Measurements from ENCODE around the gene LZTR1.

DNA sequence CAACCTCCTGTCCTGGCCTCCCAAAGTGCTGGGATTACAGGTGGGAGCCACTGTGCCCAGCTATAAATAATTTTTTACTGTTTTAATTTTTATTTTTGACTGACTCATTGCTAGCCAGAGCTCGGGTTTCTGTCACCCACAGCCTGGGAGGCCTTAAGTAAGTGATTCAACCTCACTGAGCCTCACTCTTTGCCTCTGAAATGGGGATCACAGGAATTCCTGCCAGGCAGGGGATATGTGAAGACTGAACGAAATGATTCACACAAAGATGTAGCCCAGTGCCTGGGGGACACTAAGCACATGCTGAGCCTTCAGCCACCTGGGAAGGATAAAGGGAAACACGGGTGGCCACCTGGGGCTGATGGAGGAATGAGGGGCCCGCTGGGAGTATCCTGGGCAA lies 59.8 kb downstream of the LZTR1 start:
- TF ChIP-seq, protein P1, sequence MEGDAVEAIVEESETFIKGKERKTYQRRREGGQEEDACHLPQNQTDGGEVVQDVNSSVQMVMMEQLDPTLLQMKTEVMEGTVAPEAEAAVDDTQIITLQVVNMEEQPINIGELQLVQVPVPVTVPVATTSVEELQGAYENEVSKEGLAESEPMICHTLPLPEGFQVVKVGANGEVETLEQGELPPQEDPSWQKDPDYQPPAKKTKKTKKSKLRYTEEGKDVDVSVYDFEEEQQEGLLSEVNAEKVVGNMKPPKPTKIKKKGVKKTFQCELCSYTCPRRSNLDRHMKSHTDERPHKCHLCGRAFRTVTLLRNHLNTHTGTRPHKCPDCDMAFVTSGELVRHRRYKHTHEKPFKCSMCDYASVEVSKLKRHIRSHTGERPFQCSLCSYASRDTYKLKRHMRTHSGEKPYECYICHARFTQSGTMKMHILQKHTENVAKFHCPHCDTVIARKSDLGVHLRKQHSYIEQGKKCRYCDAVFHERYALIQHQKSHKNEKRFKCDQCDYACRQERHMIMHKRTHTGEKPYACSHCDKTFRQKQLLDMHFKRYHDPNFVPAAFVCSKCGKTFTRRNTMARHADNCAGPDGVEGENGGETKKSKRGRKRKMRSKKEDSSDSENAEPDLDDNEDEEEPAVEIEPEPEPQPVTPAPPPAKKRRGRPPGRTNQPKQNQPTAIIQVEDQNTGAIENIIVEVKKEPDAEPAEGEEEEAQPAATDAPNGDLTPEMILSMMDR (IDR thresholded peaks at IDR 0.05; ENCODE audit: low read depth, low read length, missing input control), result no peak
- TF ChIP-seq FOXA1 (IDR thresholded peaks at IDR 0.05), result no peak
- TF ChIP-seq, protein P2, sequence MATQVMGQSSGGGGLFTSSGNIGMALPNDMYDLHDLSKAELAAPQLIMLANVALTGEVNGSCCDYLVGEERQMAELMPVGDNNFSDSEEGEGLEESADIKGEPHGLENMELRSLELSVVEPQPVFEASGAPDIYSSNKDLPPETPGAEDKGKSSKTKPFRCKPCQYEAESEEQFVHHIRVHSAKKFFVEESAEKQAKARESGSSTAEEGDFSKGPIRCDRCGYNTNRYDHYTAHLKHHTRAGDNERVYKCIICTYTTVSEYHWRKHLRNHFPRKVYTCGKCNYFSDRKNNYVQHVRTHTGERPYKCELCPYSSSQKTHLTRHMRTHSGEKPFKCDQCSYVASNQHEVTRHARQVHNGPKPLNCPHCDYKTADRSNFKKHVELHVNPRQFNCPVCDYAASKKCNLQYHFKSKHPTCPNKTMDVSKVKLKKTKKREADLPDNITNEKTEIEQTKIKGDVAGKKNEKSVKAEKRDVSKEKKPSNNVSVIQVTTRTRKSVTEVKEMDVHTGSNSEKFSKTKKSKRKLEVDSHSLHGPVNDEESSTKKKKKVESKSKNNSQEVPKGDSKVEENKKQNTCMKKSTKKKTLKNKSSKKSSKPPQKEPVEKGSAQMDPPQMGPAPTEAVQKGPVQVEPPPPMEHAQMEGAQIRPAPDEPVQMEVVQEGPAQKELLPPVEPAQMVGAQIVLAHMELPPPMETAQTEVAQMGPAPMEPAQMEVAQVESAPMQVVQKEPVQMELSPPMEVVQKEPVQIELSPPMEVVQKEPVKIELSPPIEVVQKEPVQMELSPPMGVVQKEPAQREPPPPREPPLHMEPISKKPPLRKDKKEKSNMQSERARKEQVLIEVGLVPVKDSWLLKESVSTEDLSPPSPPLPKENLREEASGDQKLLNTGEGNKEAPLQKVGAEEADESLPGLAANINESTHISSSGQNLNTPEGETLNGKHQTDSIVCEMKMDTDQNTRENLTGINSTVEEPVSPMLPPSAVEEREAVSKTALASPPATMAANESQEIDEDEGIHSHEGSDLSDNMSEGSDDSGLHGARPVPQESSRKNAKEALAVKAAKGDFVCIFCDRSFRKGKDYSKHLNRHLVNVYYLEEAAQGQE (IDR thresholded peaks at IDR 0.05), result no peak

All from liver (tissue), 2 donors.